Liver (tissue), 3 donors: ENCODE data around the gene LDLRAD1.

Experiments
- CTCF ChIP-seq: fragments of 150-350 bp; IDR thresholded peaks from 2 replicates; pipeline ENCODE4 v1.5.1; 2017; ENCODE audit warnings: improper control_type of control experiment, low read depth, low read length; ENCODE audit not compliant: missing input control
- JUND ChIP-seq, 2 donors: IDR thresholded peaks; 2 replicates each; pipeline ENCODE4 v1.6.1; 2016; ENCODE audit warnings: antibody characterized with exemption in 2 of 2
- MAX ChIP-seq: IDR thresholded peaks from 2 replicates; pipeline ENCODE4 v1.6.1; 2016; ENCODE audit warnings: antibody characterized with exemption
- RAD21 ChIP-seq, 2 donors: IDR thresholded peaks; 2 replicates each; pipeline ENCODE4 v1.6.1; 2016; ENCODE audit warnings: antibody characterized with exemption in 2 of 2, mild to moderate bottlenecking in 2 of 2
- REST ChIP-seq: IDR thresholded peaks from 2 replicates; pipeline ENCODE4 v1.6.1; 2016; ENCODE audit warnings: antibody characterized with exemption, mild to moderate bottlenecking
- RXRA ChIP-seq, 2 donors: IDR thresholded peaks; 2 replicates each; pipeline ENCODE4 v1.6.1; 2017 to 2018; ENCODE audit warnings: antibody characterized with exemption in 2 of 2, mild to moderate bottlenecking in 1 of 2
- SP1 ChIP-seq: IDR thresholded peaks from 2 replicates; pipeline ENCODE4 v1.6.1; 2018; ENCODE audit warnings: antibody characterized with exemption, mild to moderate bottlenecking
- TAF1 ChIP-seq: conservative IDR thresholded peaks from 2 replicates; pipeline ENCODE4 v1.6.1; 2016; ENCODE audit warnings: antibody characterized with exemption, mild to moderate bottlenecking
- donor health status: healthy.
- donor health status: healthy.

- TF ChIP-seq JUND (IDR thresholded peaks at IDR 0.05): no peak
- no peak for TF ChIP-seq CTCF
- TF ChIP-seq RXRA (IDR thresholded peaks at IDR 0.05): no peak
- TF ChIP-seq RAD21 (IDR thresholded peaks at IDR 0.05): no peak
- no peak for TF ChIP-seq TAF1
- no peak for TF ChIP-seq MAX
- no peak for TF ChIP-seq SP1
- TF ChIP-seq REST: no peak
Observed at GRCh38 chr1:54017979-54018378, at the start of gene LDLRAD1.
